Loucy (cell line): Measurements from ENCODE around the gene SHROOM2.

Experiments used
- EZH2phosphoT487 ChIP-seq: fragments of 200-600 bp; IDR thresholded peaks from 2 replicates; pipeline ENCODE4 v1.6.1; 2018; ENCODE audit warnings: antibody characterized with exemption, mild to moderate bottlenecking, moderate library complexity, borderline replicate concordance
- TF ChIP-seq, protein P1 (sequence below): fragments of 200-600 bp; sonication (generic); conservative IDR thresholded peaks from 2 replicates; pipeline ENCODE4 v1.5.1; 2014; ENCODE audit warnings: mild to moderate bottlenecking, antibody characterized with exemption, low read length

DNA sequence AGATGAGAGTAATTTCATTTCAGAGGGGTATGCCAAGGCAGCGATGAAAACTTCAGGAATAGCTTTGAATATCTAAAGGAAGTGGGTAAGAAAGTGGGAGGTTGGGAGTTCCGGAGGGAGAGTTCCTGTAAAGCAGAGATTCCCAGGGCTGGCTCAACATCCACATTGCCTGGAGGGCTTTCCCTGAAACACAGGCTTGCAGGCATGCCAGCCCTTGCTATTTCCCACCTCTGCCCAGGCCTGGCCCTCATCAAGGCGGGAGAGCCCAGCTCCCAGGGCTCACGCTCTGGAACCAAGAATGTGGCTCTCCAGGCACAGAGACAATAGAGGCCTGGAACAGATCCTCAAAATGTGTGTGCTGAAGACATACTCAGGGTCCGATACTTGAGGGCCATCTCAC lies 137.1 kb downstream of the SHROOM2 start:
- TF ChIP-seq EZH2phosphoT487, result no peak
- TF ChIP-seq, protein P1, sequence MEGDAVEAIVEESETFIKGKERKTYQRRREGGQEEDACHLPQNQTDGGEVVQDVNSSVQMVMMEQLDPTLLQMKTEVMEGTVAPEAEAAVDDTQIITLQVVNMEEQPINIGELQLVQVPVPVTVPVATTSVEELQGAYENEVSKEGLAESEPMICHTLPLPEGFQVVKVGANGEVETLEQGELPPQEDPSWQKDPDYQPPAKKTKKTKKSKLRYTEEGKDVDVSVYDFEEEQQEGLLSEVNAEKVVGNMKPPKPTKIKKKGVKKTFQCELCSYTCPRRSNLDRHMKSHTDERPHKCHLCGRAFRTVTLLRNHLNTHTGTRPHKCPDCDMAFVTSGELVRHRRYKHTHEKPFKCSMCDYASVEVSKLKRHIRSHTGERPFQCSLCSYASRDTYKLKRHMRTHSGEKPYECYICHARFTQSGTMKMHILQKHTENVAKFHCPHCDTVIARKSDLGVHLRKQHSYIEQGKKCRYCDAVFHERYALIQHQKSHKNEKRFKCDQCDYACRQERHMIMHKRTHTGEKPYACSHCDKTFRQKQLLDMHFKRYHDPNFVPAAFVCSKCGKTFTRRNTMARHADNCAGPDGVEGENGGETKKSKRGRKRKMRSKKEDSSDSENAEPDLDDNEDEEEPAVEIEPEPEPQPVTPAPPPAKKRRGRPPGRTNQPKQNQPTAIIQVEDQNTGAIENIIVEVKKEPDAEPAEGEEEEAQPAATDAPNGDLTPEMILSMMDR, result no peak
